Measurements from ENCODE around the gene ITIH3.

ITIH3 gene

GRCh38 chr3:52845157-52845556 is 50.6 kb downstream of the ITIH3 start:
- DNase-seq = no peak

DNA sequence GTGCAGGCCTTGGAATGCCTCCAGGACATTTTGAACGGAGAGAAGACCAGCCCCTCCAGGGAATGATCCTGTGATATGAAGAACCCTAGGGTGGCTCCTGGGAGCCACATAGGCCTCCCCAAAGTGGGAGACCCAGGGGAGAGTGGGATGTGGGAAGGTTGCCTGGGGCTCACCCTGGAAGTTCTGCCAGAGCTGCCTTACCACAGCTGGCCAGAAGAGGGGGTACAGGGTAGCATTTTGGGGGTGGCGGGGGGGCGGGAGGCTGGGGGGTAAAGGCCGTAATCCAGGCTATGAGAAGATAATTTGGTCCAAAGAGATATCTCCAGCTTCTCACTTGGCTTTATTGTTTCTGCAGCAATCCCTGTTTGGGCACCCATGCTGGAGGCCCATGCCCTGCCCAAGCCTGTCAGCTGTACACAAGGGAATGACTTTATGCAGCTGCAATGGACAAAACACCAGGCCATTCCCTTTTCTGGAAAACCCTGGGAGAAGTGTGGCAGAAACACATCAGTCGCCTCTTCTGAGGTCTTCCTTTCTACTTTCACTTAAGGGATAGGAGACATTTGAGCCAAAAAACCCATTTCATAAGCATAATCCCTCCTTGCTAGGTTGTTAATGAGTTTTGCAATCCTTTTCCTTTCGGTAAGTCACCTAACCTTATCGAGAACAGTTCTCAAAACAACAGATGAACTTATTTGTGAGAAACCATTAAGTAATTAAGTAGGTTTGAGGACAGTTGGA is 51.3 kb downstream of the ITIH3 start:
- no peak for DNase-seq

GRCh38 chr3:52846432-52846965 is 51.9 kb downstream of the ITIH3 start:
- no peak for DNase-seq

DNA sequence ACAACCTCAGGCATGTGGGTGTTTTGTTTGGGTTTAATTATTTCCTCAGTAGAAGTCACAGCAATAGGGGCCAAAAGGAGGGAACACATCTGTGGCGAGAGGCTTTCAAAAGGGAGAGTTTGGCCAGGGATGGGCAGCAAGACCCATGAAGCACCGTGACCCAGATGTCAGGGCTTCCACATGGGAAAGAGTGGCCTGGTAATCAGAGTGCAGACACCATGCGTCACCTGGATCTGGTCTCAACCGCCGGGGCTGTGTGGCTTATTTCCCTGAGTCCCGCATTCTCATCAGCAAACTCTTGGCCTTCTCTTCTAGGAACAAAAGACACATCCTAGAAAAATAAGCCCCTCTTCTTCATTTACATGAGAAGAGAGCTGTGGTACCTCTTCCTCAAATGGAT is 52.6 kb downstream of the ITIH3 start:
- DNase-seq = no peak

DNA sequence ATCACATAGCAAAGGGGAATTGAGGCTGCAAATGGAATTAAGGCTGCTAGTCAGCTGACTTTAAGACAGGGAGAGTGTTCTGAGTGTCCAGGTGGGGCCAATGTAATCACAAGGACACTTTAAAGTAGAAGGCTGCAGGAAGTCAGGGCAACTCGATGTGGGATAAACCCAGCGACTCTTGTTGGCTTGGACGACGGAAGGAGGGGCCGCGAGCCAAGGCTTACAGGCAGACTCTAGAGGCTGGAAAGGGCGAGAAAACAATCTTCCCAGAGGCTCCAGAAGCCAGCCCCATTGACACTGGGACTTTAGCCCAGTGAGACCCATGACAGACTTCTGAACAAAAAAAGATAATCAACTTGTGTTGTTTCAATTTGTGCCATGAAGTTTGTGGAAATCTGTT is 53.1 kb downstream of the ITIH3 start:
- no peak for DNase-seq

GRCh38 chr3:52848617-52849016 is 54.0 kb downstream of the ITIH3 start:
- no peak for DNase-seq

- no peak for DNase-seq
These were observed 55.1 kb downstream of the ITIH3 start for GRCh38 chr3:52849656-52850055.

DNA sequence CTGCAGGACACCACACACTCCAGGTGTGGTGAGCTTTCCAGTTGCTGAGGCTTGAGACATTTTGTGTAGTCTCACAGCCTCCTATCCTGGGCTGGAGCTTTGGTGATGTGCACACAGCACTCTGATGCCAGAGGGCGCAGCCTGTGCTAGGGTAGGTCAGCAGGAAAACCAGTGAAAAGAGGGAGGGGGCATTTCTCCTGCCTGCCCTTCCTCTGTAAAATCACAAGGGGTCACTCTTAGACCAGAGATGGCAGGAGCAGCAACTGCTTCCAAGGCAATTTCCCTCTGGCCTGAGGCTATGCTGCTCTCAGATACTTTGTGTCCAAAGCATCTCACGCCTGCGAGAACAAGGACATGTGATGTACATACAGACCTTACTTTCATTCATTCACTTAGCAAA is 56.8 kb downstream of the ITIH3 start:
- no peak for DNase-seq

DNA sequence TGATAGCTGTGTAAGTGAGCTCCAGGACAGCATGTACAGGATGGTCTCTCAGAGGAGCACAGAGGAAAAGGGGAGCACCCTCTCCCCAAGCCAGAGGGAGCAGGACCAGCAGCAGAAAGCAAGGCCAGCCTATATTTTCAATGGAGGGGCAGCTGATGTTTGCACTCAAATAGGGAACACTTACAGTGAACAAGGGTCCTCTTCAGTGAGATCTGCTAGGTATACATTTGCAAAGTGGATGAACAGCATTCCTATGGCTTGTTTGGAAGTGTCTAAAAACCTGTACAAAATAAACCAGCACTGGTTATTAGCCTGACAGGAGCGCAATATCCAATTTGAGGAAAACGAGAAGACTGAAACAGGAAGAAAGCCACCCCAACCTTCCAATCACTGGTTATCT is 57.8 kb downstream of the ITIH3 start:
- no peak for DNase-seq

DNA sequence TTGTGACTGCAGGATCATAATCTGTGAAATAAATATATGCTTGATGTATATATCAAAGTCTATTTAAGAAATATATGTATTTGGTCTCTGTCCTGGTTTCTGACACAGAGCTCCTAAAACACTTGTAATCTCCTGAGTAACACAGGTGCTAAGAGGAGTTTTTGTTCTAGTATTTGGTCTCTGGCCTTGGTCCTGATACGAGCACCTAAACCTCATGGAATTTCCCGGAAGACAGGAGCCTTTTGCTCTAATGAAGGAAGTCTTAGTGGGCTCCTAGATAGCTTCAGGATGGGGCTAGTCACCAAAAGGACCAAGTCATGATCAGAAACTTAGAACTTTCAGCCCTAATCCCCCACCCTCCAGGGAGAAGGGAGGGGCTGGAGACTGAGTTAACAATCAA is 59.4 kb downstream of the ITIH3 start:
- no peak for DNase-seq

- no peak for DNase-seq
These were observed 62.1 kb downstream of the ITIH3 start for GRCh38 chr3:52856666-52857065.

GRCh38 chr3:52857133-52857532 is 62.5 kb downstream of the ITIH3 start:
- no peak for DNase-seq

DNA sequence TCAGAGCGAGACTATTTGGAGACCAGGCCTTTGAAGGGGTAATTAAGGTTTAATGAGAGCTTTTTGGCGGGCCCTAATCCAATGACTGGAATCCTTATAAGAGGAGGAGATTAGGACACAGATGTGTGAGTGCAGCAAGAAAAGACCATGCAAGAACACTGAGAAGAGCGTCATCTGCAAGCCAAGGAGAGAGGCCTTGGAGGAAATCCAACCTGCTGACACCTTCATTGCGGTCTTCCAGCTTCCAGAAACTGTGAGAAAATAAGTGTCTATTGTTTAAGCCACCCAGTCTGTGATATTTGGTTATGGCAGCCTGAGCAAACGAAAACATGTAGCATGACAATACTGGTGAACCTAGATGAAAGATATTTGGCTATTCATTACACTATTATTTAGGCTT is 63.3 kb downstream of the ITIH3 start:
- no peak for DNase-seq

Data from NCI-H2107 (cell line).